Body of pancreas (tissue), 4 donors: ENCODE measurements around the gene DNAJC6.

Experiments
- CTCF ChIP-seq, 7 experiments: fragments of 450-650 bp in 4 of 7; fragments of 200-600 bp in 3 of 7; sonication (generic) in 3 of 7; IDR thresholded peaks; one replicate each; pipeline ENCODE4 v1.5.1; 2016 to 2019; ENCODE audit warnings: antibody characterized with exemption in 7 of 7
- POLR2A ChIP-seq, 3 donors: fragments of 450-650 bp; IDR thresholded peaks; one replicate each; pipeline ENCODE4 v1.6.1; 2016; ENCODE audit warnings: antibody characterized with exemption in 3 of 3, mild to moderate bottlenecking in 2 of 3

- TF ChIP-seq CTCF (IDR thresholded peaks at IDR 0.05) (no peak), POLR2A (IDR thresholded peaks at IDR 0.05) (no peak)
Measured at GRCh38 chr1:65440915-65441314, 131.6 kb downstream of the DNAJC6 start.
